Skeletal muscle tissue (tissue), 4 donors: ENCODE results near the gene BHLHA9. TPM values are rescaled to one million over a fixed set of nuclear protein-coding genes. Genes with fewer than 3 reads are reported as not detected.

Source experiments
- H3K27ac ChIP-seq: one replicate; pipeline ENCODE4 v1.7.0; 2013; ENCODE audit warnings: mild to moderate bottlenecking, low read depth, low read length, inconsistent platforms
- H3K27me3 ChIP-seq, 3 donors: one replicate each; pipeline ENCODE4 v1.7.0; 2013; ENCODE audit warnings: low read length in 3 of 3; ENCODE audit not compliant: control insufficient read depth in 3 of 3, insufficient read depth in 3 of 3
- H3K36me3 ChIP-seq, 3 donors: one replicate each; pipeline ENCODE4 v1.7.0; 2013; ENCODE audit warnings: low read length in 3 of 3; ENCODE audit not compliant: control insufficient read depth in 3 of 3, insufficient read depth in 3 of 3
- H3K4me1 ChIP-seq, 3 donors: one replicate each; pipeline ENCODE4 v1.7.0; 2013; ENCODE audit warnings: low read length in 3 of 3, mild to moderate bottlenecking in 3 of 3; ENCODE audit not compliant: control insufficient read depth in 3 of 3, insufficient read depth in 3 of 3
- H3K4me3 ChIP-seq, 3 donors: one replicate each; pipeline ENCODE4 v1.7.0; 2013; ENCODE audit warnings: low read length in 3 of 3
- H3K9ac ChIP-seq, 3 donors: one replicate each; pipeline ENCODE4 v1.7.0; 2013; ENCODE audit warnings: low read length in 3 of 3, mild to moderate bottlenecking in 3 of 3, moderate library complexity in 2 of 3, low read depth in 1 of 3
- H3K9me3 ChIP-seq, 3 donors: one replicate each; pipeline ENCODE4 v1.7.0; 2013; ENCODE audit warnings: low read length in 3 of 3; ENCODE audit not compliant: control insufficient read depth in 3 of 3
- total RNA-seq: library from RNA; depleted of rRNA; stranded (reverse); fragments of >200 nt; gene quantifications from one replicate; pipeline ENCODE4 v1.2.3, GENCODE V29; 2014
- donor health status: Osteomylitis.

BHLHA9 gene
- total RNA-seq, 1 donor from 2014 or later = not detected

GRCh38 chr17:1312261-1312870, 42.1 kb downstream of the BHLHA9 start:
- no peak overlapping the region for H3K9ac ChIP-seq
- no peaks in the 10 kb centered on the region for H3K36me3 ChIP-seq

GRCh38 chr17:1313270-1314005, 43.2 kb downstream of the BHLHA9 start:
- H3K4me3 ChIP-seq = no peak overlapping the region
- H3K27me3 ChIP-seq = peaks cover 19 to 29% (median 23%) of the 10 kb centered on the region in 3 donors
- H3K36me3 ChIP-seq = no peaks in the 10 kb centered on the region
- H3K27ac ChIP-seq = no peak overlapping the region
- H3K9me3 ChIP-seq = no peaks in the 10 kb centered on the region
- H3K9ac ChIP-seq = no peak overlapping the region
- H3K4me1 ChIP-seq = peaks cover 0 to 3% (median 3%) of the 10 kb centered on the region in 3 donors

More at GRCh38 chr17:1312261-1312870, 42.1 kb downstream of the BHLHA9 start:
- H3K4me1 ChIP-seq = peaks cover 0 to 3% (median 0%) of the 10 kb centered on the region in 3 donors
- H3K27ac ChIP-seq = no peak overlapping the region
- peaks cover 19 to 33% (median 23%) of the 10 kb centered on the region in 3 donors for H3K27me3 ChIP-seq
- no peak overlapping the region for H3K4me3 ChIP-seq
- no peaks in the 10 kb centered on the region for H3K9me3 ChIP-seq

- Histone ChIP-seq H3K27ac (no peak overlapping the region), H3K9me3 (no peaks in the 10 kb centered on the region)
Observed at GRCh38 chr17:1315409-1315808, 45.2 kb downstream of the BHLHA9 start.

GRCh38 chr17:1315891-1316403, 45.7 kb downstream of the BHLHA9 start:
- Histone ChIP-seq H3K27ac (no peak overlapping the region), H3K9ac (no peak overlapping the region), H3K36me3 (no peaks in the 10 kb centered on the region), H3K9me3 (no peaks in the 10 kb centered on the region), H3K4me1 (peaks cover 0 to 4% (median 3%) of the 10 kb centered on the region in 3 donors), H3K4me3 (no peak overlapping the region), H3K27me3 (peaks cover 19 to 33% (median 23%) of the 10 kb centered on the region in 3 donors)

More at GRCh38 chr17:1315409-1315808, 45.2 kb downstream of the BHLHA9 start:
- Histone ChIP-seq H3K27me3 (peaks cover 19 to 33% (median 23%) of the 10 kb centered on the region in 3 donors), H3K4me3 (no peak overlapping the region), H3K36me3 (no peaks in the 10 kb centered on the region), H3K4me1 (peaks cover 0 to 4% (median 3%) of the 10 kb centered on the region in 3 donors), H3K9ac (no peak overlapping the region)

Other genes starting within 250 kb of the BHLHA9 start
- gene ABR, start 90.5 kb upstream of the BHLHA9 start, total RNA-seq = 24.5 TPM
- gene TRARG1, start 9.2 kb downstream of the BHLHA9 start, total RNA-seq = 0.52 TPM
- 280 TPM for gene YWHAE, start 129.8 kb downstream of the BHLHA9 start, total RNA-seq
- gene CRK, start 185.8 kb downstream of the BHLHA9 start, total RNA-seq = 42.8 TPM
- gene MYO1C, start 222.2 kb downstream of the BHLHA9 start, total RNA-seq = 69.4 TPM
- 23.0 TPM for gene INPP5K, start 246.2 kb downstream of the BHLHA9 start, total RNA-seq